Heart right ventricle (tissue), 16 donors: ENCODE measurements around the gene NEUROD2. TPM values are rescaled to one million over a fixed set of nuclear protein-coding genes. Genes with fewer than 3 reads are reported as not detected.

Source experiments
- ATAC-seq, 8 donors: fragments of 200-7000 bp; cut with Tn5 transposase; one replicate each; pipeline ENCODE4 v1.9.1; 2020; ENCODE audit warnings: mild to moderate bottlenecking in 8 of 8, moderate library complexity in 8 of 8, moderate number of reproducible peaks in 1 of 8
- DNase-seq, 2 donors: peaks; one replicate each; pipeline ENCODE4 v3.0.0-alpha.2; 2020
- H3K27ac ChIP-seq, 10 donors: fragments of 200-600 bp; sonication (generic) in 2 of 10; one replicate each; pipeline versions ENCODE4 v1.5.0 to v1.8.0; 2020 to 2022; ENCODE audit warnings: mild to moderate bottlenecking in 3 of 10
- H3K27me3 ChIP-seq, 7 donors: fragments of 200-600 bp; one replicate each; pipeline ENCODE4 v1.8.0; 2021 to 2022; ENCODE audit warnings: mild to moderate bottlenecking in 2 of 7
- H3K36me3 ChIP-seq, 9 donors: fragments of 200-600 bp; sonication (generic) in 1 of 9; one replicate each; pipeline versions ENCODE4 v1.5.0 to v1.8.0; 2020 to 2022; ENCODE audit warnings: mild to moderate bottlenecking in 2 of 9
- H3K4me1 ChIP-seq, 9 donors: fragments of 200-600 bp; sonication (generic) in 1 of 9; one replicate each; pipeline versions ENCODE4 v1.5.0 to v1.8.0; 2020 to 2022; ENCODE audit warnings: mild to moderate bottlenecking in 4 of 9
- H3K4me3 ChIP-seq, 10 donors: fragments of 200-600 bp; sonication (generic) in 2 of 10; one replicate each; pipeline versions ENCODE4 v1.5.0 to v1.8.0; 2020 to 2022; ENCODE audit warnings: mild to moderate bottlenecking in 7 of 10, moderate library complexity in 2 of 10
- H3K9me3 ChIP-seq, 11 donors: fragments of 200-600 bp in 10 of 11; sonication (generic) in 2 of 11; one replicate each; pipeline versions ENCODE4 v1.5.0 to v1.8.0; 2013 to 2022; ENCODE audit warnings: mild to moderate bottlenecking in 2 of 11, control low read depth in 1 of 11, moderate library complexity in 1 of 11
- CTCF ChIP-seq, 9 donors: fragments of 200-600 bp; sonication (generic) in 2 of 9; IDR thresholded peaks; one replicate each; pipeline versions ENCODE4 v1.5.0 to v1.8.0; 2021 to 2022; ENCODE audit warnings: antibody characterized with exemption in 9 of 9, mild to moderate bottlenecking in 5 of 9, moderate library complexity in 1 of 9
- WGBS, 2 donors: extraction: QIAGEN DNeasy Blood & Tissue Kit; methylation state at CpG; one replicate each; pipeline ENCODE4 v1.1.7; 2013; ENCODE audit warnings: inconsistent platforms in 1 of 2; 5-methylcytosine and 5-hydroxymethylcytosine counted together
- intact Hi-C, 10 donors: fragments of 100-400 bp; cut with DNase I; formaldehyde crosslinking; loops; one replicate each; pipeline versions ENCODE4 v1.11.1 to v1.14.2; 2022
- polyA plus RNA-seq, 2 donors: library from polyadenylated mRNA; stranded (reverse); fragments of 200-250 nt; gene quantifications; one replicate each; pipeline ENCODE4 v1.2.3, GENCODE V29; 2013
- total RNA-seq, 10 donors: library from RNA; stranded (reverse); fragmentation: NEBNext Ultra II Directional in 3 of 10; extraction: Animal tissue kit (Norgen Biotek cat#: 25700) in 3 of 10; gene quantifications; one replicate each; pipeline versions ENCODE4 v1.2.1 to v1.2.4, GENCODE V29; 2021 to 2023
- donor health status: Arrhythmogenic right ventricular cardiomyopathy.
- donor health status: ischemic (EF 13 %, LVEDD 7.1; RV severe dilation, severe dysfunction).
- donor health status: healthy with polysubstance abuse.
- donor health status: DM: no; HTN: yes; CAD: no.
- donor health status: DM: no; HTN: no; CAD: no.
- donor health status: ischemic (EF 25% LVEDD 6.9; RV normal size, moderate dysfunction).
- donor health status: ischemic (EF 25% LVEDD 5.7; RV mildly dilated, moderate dysfunction).
- donor health status: healthy.
- donor health status: DM: yes; HTN: yes; CAD: no.
- donor health status: Ischemic cardiomyopathy.
- donor health status: ischemic (EF 35%, LVEDD 5.7; RV mildly dilated, moderate dysfunction).
- donor health status: nonischemic (EF 11% LVEDD 7.7; RV severe dilation, severe dysfunction).
- donor health status: DM: yes; HTN: yes; CAD: no.
- donor health status: PGD.
- donor health status: ischemic (EF 29% LVEDD 5.4; RV normal size, mild dysfunction).
- donor health status: nonischemic (EF 23%, LVEDD 6.1; RV moderate dilation, normal function).

NEUROD2 gene
- total and polyA plus RNA-seq, 12 donors: not detected

GRCh38 chr17:39599665-39600231 is 8.0 kb downstream of the NEUROD2 start:
- H3K4me3 ChIP-seq: no peak overlapping the region
- DNase-seq: no peak
- TF ChIP-seq CTCF (IDR thresholded peaks at IDR 0.05): no peak
- no peak overlapping the region for H3K27ac ChIP-seq
- peaks cover 20 to 100% (median 100%) of the 10 kb centered on the region in 7 donors for H3K27me3 ChIP-seq
- ATAC-seq: no peak
- intact Hi-C loops: loop anchor here in 1 of 10 donors (10.0 kb wide), 1 partner anchor 1755 kb away; the partner anchor contains the start of gene KRT33A
- H3K9me3 ChIP-seq: no peaks in the 10 kb centered on the region
- 4% methylated on average over 28 of the region's 28 CpGs for WGBS, 2 donors
- H3K4me1 ChIP-seq: peaks cover 4 to 43% (median 27%) of the 10 kb centered on the region in 9 donors
- no peaks in the 10 kb centered on the region for H3K36me3 ChIP-seq

GRCh38 chr17:39599004-39599664 is 8.6 kb downstream of the NEUROD2 start:
- no peak for ATAC-seq
- H3K27me3 ChIP-seq: peaks cover 19 to 100% (median 97%) of the 10 kb centered on the region in 7 donors
- WGBS, 2 donors: 2 to 3% methylated on average over 36 of the region's 36 CpGs
- no peak for DNase-seq
- H3K4me3 ChIP-seq: peak overlapping the region in 2 of 10 donors; percentile 19 to 20
- no peak overlapping the region for H3K27ac ChIP-seq
- no peaks in the 10 kb centered on the region for H3K9me3 ChIP-seq
- H3K4me1 ChIP-seq: peaks cover 4 to 38% (median 21%) of the 10 kb centered on the region in 9 donors
- no peaks in the 10 kb centered on the region for H3K36me3 ChIP-seq
- TF ChIP-seq CTCF (IDR thresholded peaks at IDR 0.05): no peak
- intact Hi-C loops: loop anchor here in 1 of 10 donors (10.0 kb wide), 1 partner anchor 1756 kb away; the partner anchor contains the start of gene KRT33A

DNA sequence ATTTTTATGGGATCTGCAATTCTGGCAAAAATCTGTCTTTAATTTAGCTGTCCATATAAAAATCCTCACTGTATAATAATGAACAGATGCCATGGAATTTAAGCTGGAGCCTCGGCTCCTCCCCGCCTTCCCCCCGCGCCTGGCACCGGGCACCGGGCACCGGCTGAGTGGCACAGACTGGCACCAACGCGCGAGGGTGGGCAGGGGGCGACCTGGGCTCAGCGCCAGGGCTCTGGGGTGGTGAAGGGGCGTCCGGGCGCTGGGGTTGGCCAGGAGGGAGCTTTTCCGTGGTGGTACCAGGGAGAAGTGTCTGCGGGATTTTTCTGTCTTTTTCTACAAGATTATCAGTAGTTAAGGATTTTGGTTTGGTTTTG is 9.1 kb downstream of the NEUROD2 start:
- DNase-seq (no peak), ATAC-seq (no peak)
- intact Hi-C loops: loop anchor here in 1 of 10 donors (10.0 kb wide), 1 partner anchor 1756 kb away; the partner anchor contains the start of gene KRT33A
- Histone ChIP-seq H3K27ac (no peak overlapping the region), H3K4me1 (peaks cover 4 to 38% (median 19%) of the 10 kb centered on the region in 9 donors), H3K27me3 (peaks cover 19 to 100% (median 97%) of the 10 kb centered on the region in 7 donors), H3K9me3 (no peaks in the 10 kb centered on the region), H3K4me3 (peak overlapping the region in 1 of 10 donors; percentile 20), H3K36me3 (no peaks in the 10 kb centered on the region)
- TF ChIP-seq CTCF (IDR thresholded peaks at IDR 0.05): no peak
- WGBS, 2 donors: 3 to 4% methylated on average over 17 of the region's 17 CpGs

GRCh38 chr17:39598047-39598481 is 9.7 kb downstream of the NEUROD2 start:
- Histone ChIP-seq H3K4me1 (peaks cover 4 to 38% (median 19%) of the 10 kb centered on the region in 9 donors), H3K27ac (no peak overlapping the region), H3K36me3 (no peaks in the 10 kb centered on the region), H3K9me3 (no peaks in the 10 kb centered on the region), H3K27me3 (peaks cover 19 to 100% (median 95%) of the 10 kb centered on the region in 7 donors), H3K4me3 (no peak overlapping the region)
- ATAC-seq: no peak
- no peak for DNase-seq
- intact Hi-C loops: loop anchor here in 1 of 10 donors (10.0 kb wide), 1 partner anchor 1757 kb away; the partner anchor contains the start of gene KRT33A
- 8% methylated on average over 13 of the region's 13 CpGs for WGBS, 2 donors
- TF ChIP-seq CTCF (IDR thresholded peaks at IDR 0.05): no peak
